ENCODE results near the gene FCMR. TPM values are rescaled to one million over a fixed set of nuclear protein-coding genes. Genes with fewer than 3 reads are reported as not detected.

Gene FCMR
- total and polyA plus RNA-seq, 9 of the 15 experiments (the other 6 are each of a cell fraction or from before 2014, with no cell fraction given), result 0.11 to 0.82 (median 0.20) TPM; not detected in 5

DNA sequence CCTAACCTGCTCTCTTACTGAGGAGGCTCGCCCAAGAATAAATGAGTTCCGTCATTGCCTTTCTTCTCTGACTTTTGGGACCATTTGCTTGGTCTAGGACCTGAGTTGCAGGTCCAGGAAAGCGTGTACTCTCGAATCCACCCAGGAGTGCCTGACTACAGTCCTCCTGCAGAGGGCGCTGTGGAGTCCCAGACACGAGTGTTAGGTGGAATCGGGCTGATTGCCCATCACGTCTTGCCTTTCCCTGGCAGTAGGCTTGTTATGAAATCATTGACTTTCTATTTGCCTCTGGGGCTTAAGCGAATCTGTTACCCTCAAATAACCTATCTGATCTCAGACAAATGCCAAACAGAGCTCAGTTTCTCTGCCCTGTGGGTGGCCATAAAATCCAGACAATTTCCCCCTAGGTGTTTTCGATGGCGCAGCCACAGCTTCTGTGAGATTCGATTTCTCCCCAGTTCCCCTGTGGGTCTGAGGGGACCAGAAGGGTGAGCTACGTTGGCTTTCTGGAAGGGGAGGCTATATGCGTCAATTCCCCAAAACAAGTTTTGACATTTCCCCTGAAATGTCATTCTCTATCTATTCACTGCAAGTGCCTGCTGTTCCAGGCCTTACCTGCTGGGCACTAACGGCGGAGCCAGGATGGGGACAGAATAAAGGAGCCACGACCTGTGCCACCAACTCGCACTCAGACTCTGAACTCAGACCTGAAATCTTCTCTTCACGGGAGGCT, 56.6 kb downstream of the FCMR start, which contains the start of gene IL20 (continued):
- TF ChIP-seq ZMIZ1 (IDR thresholded peaks at IDR 0.05; ENCODE audit: low read depth in 2 of 2, low read length in 2 of 2) (0 out of 4 replicates have a peak, but pooled peaks of 1 of the 2 experiments have one; percentile 41), HDAC8 (tag; IDR thresholded peaks at IDR 0.05) (no peak), TAF7 (tag; IDR thresholded peaks at IDR 0.05) (no peak), ZNF445 (CRISPR knock-in tag; IDR thresholded peaks at IDR 0.05; ENCODE audit: low read depth) (no peak), SOX6 (IDR thresholded peaks at IDR 0.05) (0 out of 2 replicates have a peak, but pooled peaks have one; percentile 22), NFE2L1 (tag; IDR thresholded peaks at IDR 0.05; ENCODE audit: borderline replicate concordance, low read depth) (no peak), JUND (IDR thresholded peaks at IDR 0.05; ENCODE audit: borderline replicate concordance, low read depth, low read length) (peak; percentile 49), JUND (tag; IDR thresholded peaks at IDR 0.05; ENCODE audit: borderline replicate concordance, low read depth, low read length) (no peak; the same call in 2 of the 3 replicates), GTF2F1 (IDR thresholded peaks at IDR 0.05; ENCODE audit: low read depth, low read length) (no peak), CREM (IDR thresholded peaks at IDR 0.05; ENCODE audit: low read depth) (peak; percentile 77), TEAD4 (IDR thresholded peaks at IDR 0.05; ENCODE audit: low read length) (no peak), TEAD4 (CRISPR knock-in tag; IDR thresholded peaks at IDR 0.05; ENCODE audit: borderline replicate concordance) (no peak), LARP7 (IDR thresholded peaks at IDR 0.05) (no peak), KDM5B (IDR thresholded peaks at IDR 0.05; ENCODE audit: insufficient replicate concordance, low read depth, low read length) (no peak), RBM14 (IDR thresholded peaks at IDR 0.05; ENCODE audit: borderline replicate concordance, insufficient read depth, low read depth, low read length) (no peak), SP2 (IDR thresholded peaks at IDR 0.05; ENCODE audit: extremely low read depth, low read depth, low read length, poor library complexity, severe bottlenecking) (no peak), ZNF146 (CRISPR knock-in tag; IDR thresholded peaks at IDR 0.05; ENCODE audit: unreplicated experiment) (no peak), RAD21 (CRISPR knock-in tag; conservative IDR thresholded peaks at IDR 0.05 in 1 of 2, IDR thresholded peaks at IDR 0.05 in 1 of 2) (peak; percentile 71 to 76), ZNF76 (CRISPR knock-in tag; IDR thresholded peaks at IDR 0.05; ENCODE audit: borderline replicate concordance) (no peak), POLR2G (IDR thresholded peaks at IDR 0.05; ENCODE audit: low read depth, low read length) (no peak), HDGF (IDR thresholded peaks at IDR 0.05) (no peak), PKNOX1 (IDR thresholded peaks at IDR 0.05) (no peak), ETV1 (tag; conservative IDR thresholded peaks at IDR 0.05; ENCODE audit: low read depth) (no peak), FOSL1 (tag; conservative IDR thresholded peaks at IDR 0.05) (no peak), NCOA1 (IDR thresholded peaks at IDR 0.05; ENCODE audit: low read depth) (no peak)

All from K562 (cell line).